WERI-Rb-1 (cell line): ENCODE measurements around the gene TNNI2.

ENCODE experiments used
- DNase-seq: peaks from one replicate; pipeline ENCODE4 v3.0.0-alpha.2; 2020
- H3K27ac ChIP-seq: fragments of 250-450 bp; sonication (Bioruptor Pico); 2 replicates; pipeline ENCODE4 v1.5.1; 2020; ENCODE audit warnings: mild to moderate bottlenecking, moderate library complexity
- H3K27me3 ChIP-seq: fragments of 250-450 bp; sonication (Bioruptor Pico); 2 replicates; pipeline ENCODE4 v1.5.1; 2021; ENCODE audit warnings: mild to moderate bottlenecking, low read depth, moderate library complexity; ENCODE audit not compliant: insufficient read depth, severe bottlenecking
- H3K36me3 ChIP-seq: fragments of 250-450 bp; sonication (Bioruptor Pico); 2 replicates; pipeline ENCODE4 v1.5.1; 2020; ENCODE audit warnings: mild to moderate bottlenecking, moderate library complexity
- H3K4me3 ChIP-seq: 2 replicates; pipeline ENCODE4 v1.5.1; 2011; ENCODE audit warnings: low read depth, mild to moderate bottlenecking, control low read depth, low read length
- H3K9me3 ChIP-seq: fragments of 250-450 bp; sonication (Bioruptor Pico); 2 replicates; pipeline ENCODE4 v1.5.1; 2021; ENCODE audit warnings: mild to moderate bottlenecking, moderate library complexity; ENCODE audit not compliant: severe bottlenecking
- CTCF ChIP-seq: IDR thresholded peaks from 2 replicates; pipeline ENCODE4 v1.5.1; 2011; ENCODE audit warnings: low read depth, mild to moderate bottlenecking, control low read depth, inconsistent platforms, low read length

TNNI2 gene

GRCh38 chr11:1838077-1838425, 730 bp upstream of the TNNI2 start:
- no peak for TF ChIP-seq CTCF
- H3K27me3 ChIP-seq: peaks cover 94% of the 10 kb centered on the region
- no peak for DNase-seq
- no peak overlapping the region for H3K4me3 ChIP-seq
- no peaks in the 10 kb centered on the region for H3K9me3 ChIP-seq
- H3K27ac ChIP-seq: no peak overlapping the region
- no peaks in the 10 kb centered on the region for H3K36me3 ChIP-seq

GRCh38 chr11:1839204-1839923, 583 bp downstream of the TNNI2 start:
- Histone ChIP-seq H3K9me3 (no peaks in the 10 kb centered on the region), H3K4me3 (no peak overlapping the region), H3K27me3 (peaks cover 94% of the 10 kb centered on the region), H3K27ac (no peak overlapping the region), H3K36me3 (no peaks in the 10 kb centered on the region)
- no peak for TF ChIP-seq CTCF
- no peak for DNase-seq

GRCh38 chr11:1839924-1840779, 1.4 kb downstream of the TNNI2 start:
- Histone ChIP-seq H3K9me3 (no peaks in the 10 kb centered on the region), H3K27ac (no peak overlapping the region), H3K36me3 (no peaks in the 10 kb centered on the region), H3K4me3 (no peak overlapping the region), H3K27me3 (peaks cover 94% of the 10 kb centered on the region)
- TF ChIP-seq CTCF: no peak
- DNase-seq: no peak

- H3K36me3 ChIP-seq: no peaks in the 10 kb centered on the region
- DNase-seq: no peak
- H3K27ac ChIP-seq: no peak overlapping the region
- no peaks in the 10 kb centered on the region for H3K9me3 ChIP-seq
- no peak overlapping the region for H3K4me3 ChIP-seq
- TF ChIP-seq CTCF: no peak
- H3K27me3 ChIP-seq: peaks cover 94% of the 10 kb centered on the region
Observed at GRCh38 chr11:1840780-1841480, 2.1 kb downstream of the TNNI2 start.

GRCh38 chr11:1841511-1842148, 2.8 kb downstream of the TNNI2 start:
- TF ChIP-seq CTCF: no peak
- Histone ChIP-seq H3K4me3 (no peak overlapping the region), H3K27me3 (peaks cover 94% of the 10 kb centered on the region), H3K27ac (no peak overlapping the region), H3K9me3 (no peaks in the 10 kb centered on the region), H3K36me3 (no peaks in the 10 kb centered on the region)
- no peak for DNase-seq
